ENCODE data around the gene RNU2-63P. TPM values are rescaled to one million over a fixed set of nuclear protein-coding genes. Genes with fewer than 3 reads are reported as not detected.
A peak's percentile ranks its signal among the peaks of the same experiment; 100 is the strongest.

RNU2-63P gene
- total RNA-seq (2021) (2.5 to 7.7 TPM (median 5.2 TPM) in 3 replicates), Bru-seq, nascent RNA (percentile 94 among the genes with signal in this experiment)
- long read RNA-seq, experiment 1, result 0 reads
- long read RNA-seq, experiment 2, result 0 reads
- long read RNA-seq, experiment 3, result 0 reads

DNA sequence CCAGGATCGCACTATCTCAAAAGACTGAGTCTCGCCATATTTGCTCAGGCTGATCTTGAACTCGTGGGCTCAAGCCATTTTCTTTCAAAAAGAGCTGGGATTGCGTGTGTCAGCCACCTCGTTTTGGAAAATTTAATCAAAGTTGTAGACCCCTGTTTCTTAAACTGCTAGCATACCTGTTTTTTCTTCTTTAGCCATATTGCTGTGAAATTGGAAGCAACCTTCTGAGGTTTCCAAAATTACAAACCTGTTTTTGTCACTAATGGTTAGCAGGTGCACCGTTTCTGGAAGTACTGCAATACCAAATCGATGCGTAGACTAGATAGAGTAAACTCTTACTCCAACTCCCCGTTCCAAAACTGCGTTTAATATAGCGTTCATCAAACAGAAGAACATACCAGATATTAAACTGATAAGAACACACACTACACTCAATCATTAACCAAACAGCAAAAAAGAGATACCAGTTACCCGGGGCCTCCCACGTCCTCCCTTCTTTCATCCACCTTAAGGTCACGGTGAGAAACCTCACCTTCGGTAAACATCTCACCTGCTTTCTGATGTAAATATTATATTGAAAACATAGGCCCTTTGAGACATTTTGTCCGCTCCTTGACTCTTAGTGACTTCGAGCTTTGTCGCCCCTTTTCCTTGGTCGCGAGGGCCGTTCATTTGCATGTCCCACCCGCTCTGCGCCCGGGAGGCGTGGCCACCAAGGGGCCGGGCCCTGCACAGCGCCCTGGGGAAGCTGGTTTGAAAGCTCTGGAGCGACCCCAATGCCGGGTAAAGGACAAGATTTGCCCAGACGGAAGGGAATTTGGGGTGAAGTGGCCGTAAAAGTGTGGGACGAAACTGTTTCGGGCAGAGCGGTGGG is at the start of gene RNU2-63P:
TSS of gene RNU2-63P (minus strand) at position 462 of the 874 bp plus-strand sequence.
- Mint-ChIP-seq H3K9me3 (no peaks in the 10 kb centered on the region), H3K27ac (peak within 1 kb of the TSS; percentile 100), H3K27me3 (ENCODE audit: low read depth) (no peaks in the 10 kb centered on the region; the same call in 1 of the 2 replicates), H3K4me1 (peaks cover 39% of the 10 kb centered on the region), H3K36me3 (no peaks in the 10 kb centered on the region), H3K4me3 (peak within 1 kb of the TSS; percentile 95)
- ATAC-seq (peak; percentile 84), DNase-seq (ENCODE audit: low spot score) (peak; percentile 73)
- POLR2A ChIA-PET, result interaction anchor here (0.6 to 1.1 kb wide), 4 partner anchors 16 to 224 kb away, joined by 3 to 5 read pairs (median 4); no protein-coding TSS in a partner anchor
- CTCF ChIA-PET, result interaction anchor here (1.4 to 3.8 kb wide), 2 partner anchors 14 to 44 kb away, joined by 7 to 13 read pairs; no protein-coding TSS in a partner anchor
- TF ChIP-seq, protein P1, sequence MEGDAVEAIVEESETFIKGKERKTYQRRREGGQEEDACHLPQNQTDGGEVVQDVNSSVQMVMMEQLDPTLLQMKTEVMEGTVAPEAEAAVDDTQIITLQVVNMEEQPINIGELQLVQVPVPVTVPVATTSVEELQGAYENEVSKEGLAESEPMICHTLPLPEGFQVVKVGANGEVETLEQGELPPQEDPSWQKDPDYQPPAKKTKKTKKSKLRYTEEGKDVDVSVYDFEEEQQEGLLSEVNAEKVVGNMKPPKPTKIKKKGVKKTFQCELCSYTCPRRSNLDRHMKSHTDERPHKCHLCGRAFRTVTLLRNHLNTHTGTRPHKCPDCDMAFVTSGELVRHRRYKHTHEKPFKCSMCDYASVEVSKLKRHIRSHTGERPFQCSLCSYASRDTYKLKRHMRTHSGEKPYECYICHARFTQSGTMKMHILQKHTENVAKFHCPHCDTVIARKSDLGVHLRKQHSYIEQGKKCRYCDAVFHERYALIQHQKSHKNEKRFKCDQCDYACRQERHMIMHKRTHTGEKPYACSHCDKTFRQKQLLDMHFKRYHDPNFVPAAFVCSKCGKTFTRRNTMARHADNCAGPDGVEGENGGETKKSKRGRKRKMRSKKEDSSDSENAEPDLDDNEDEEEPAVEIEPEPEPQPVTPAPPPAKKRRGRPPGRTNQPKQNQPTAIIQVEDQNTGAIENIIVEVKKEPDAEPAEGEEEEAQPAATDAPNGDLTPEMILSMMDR (IDR thresholded peaks at IDR 0.05), result no peak
- TF ChIP-seq NR3C1 (CRISPR knock-in tag; conservative IDR thresholded peaks at IDR 0.05; ENCODE audit: low read depth) (no peak), SMAD4 (CRISPR knock-in tag; IDR thresholded peaks at IDR 0.05) (no peak), HMGA2 (CRISPR knock-in tag; IDR thresholded peaks at IDR 0.05) (no peak), SOX15 (CRISPR knock-in tag; IDR thresholded peaks at IDR 0.05) (peak; percentile 81), EMX1 (CRISPR knock-in tag; IDR thresholded peaks at IDR 0.05) (peak; percentile 99), ZNF671 (CRISPR knock-in tag; IDR thresholded peaks at IDR 0.05) (peak; percentile 97), PRRX2 (CRISPR knock-in tag; IDR thresholded peaks at IDR 0.05) (peak; percentile 96), ZNF138 (CRISPR knock-in tag; conservative IDR thresholded peaks at IDR 0.05) (no peak), NR2C2 (CRISPR knock-in tag; IDR thresholded peaks at IDR 0.05) (no peak), NFYB (CRISPR knock-in tag; conservative IDR thresholded peaks at IDR 0.05; ENCODE audit: low read depth) (no peak), ETV6 (CRISPR knock-in tag; IDR thresholded peaks at IDR 0.05) (peak; percentile 70), ESRRA (CRISPR knock-in tag; IDR thresholded peaks at IDR 0.05; ENCODE audit: borderline replicate concordance) (no peak), SP1 (CRISPR knock-in tag; conservative IDR thresholded peaks at IDR 0.05) (no peak; the same call in 1 of the 2 replicates)
- TF ChIP-seq, protein P2, sequence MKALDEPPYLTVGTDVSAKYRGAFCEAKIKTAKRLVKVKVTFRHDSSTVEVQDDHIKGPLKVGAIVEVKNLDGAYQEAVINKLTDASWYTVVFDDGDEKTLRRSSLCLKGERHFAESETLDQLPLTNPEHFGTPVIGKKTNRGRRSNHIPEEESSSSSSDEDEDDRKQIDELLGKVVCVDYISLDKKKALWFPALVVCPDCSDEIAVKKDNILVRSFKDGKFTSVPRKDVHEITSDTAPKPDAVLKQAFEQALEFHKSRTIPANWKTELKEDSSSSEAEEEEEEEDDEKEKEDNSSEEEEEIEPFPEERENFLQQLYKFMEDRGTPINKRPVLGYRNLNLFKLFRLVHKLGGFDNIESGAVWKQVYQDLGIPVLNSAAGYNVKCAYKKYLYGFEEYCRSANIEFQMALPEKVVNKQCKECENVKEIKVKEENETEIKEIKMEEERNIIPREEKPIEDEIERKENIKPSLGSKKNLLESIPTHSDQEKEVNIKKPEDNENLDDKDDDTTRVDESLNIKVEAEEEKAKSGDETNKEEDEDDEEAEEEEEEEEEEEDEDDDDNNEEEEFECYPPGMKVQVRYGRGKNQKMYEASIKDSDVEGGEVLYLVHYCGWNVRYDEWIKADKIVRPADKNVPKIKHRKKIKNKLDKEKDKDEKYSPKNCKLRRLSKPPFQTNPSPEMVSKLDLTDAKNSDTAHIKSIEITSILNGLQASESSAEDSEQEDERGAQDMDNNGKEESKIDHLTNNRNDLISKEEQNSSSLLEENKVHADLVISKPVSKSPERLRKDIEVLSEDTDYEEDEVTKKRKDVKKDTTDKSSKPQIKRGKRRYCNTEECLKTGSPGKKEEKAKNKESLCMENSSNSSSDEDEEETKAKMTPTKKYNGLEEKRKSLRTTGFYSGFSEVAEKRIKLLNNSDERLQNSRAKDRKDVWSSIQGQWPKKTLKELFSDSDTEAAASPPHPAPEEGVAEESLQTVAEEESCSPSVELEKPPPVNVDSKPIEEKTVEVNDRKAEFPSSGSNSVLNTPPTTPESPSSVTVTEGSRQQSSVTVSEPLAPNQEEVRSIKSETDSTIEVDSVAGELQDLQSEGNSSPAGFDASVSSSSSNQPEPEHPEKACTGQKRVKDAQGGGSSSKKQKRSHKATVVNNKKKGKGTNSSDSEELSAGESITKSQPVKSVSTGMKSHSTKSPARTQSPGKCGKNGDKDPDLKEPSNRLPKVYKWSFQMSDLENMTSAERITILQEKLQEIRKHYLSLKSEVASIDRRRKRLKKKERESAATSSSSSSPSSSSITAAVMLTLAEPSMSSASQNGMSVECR (CRISPR knock-in tag; IDR thresholded peaks at IDR 0.05; ENCODE audit: borderline replicate concordance), result 0 out of 2 replicates have a peak, but pooled peaks have one; percentile 32
- TF ChIP-seq, protein P3, sequence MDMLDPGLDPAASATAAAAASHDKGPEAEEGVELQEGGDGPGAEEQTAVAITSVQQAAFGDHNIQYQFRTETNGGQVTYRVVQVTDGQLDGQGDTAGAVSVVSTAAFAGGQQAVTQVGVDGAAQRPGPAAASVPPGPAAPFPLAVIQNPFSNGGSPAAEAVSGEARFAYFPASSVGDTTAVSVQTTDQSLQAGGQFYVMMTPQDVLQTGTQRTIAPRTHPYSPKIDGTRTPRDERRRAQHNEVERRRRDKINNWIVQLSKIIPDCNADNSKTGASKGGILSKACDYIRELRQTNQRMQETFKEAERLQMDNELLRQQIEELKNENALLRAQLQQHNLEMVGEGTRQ (CRISPR knock-in tag; IDR thresholded peaks at IDR 0.05), result no peak
- TF ChIP-seq, protein P4, sequence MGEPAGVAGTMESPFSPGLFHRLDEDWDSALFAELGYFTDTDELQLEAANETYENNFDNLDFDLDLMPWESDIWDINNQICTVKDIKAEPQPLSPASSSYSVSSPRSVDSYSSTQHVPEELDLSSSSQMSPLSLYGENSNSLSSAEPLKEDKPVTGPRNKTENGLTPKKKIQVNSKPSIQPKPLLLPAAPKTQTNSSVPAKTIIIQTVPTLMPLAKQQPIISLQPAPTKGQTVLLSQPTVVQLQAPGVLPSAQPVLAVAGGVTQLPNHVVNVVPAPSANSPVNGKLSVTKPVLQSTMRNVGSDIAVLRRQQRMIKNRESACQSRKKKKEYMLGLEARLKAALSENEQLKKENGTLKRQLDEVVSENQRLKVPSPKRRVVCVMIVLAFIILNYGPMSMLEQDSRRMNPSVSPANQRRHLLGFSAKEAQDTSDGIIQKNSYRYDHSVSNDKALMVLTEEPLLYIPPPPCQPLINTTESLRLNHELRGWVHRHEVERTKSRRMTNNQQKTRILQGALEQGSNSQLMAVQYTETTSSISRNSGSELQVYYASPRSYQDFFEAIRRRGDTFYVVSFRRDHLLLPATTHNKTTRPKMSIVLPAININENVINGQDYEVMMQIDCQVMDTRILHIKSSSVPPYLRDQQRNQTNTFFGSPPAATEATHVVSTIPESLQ (CRISPR knock-in tag; IDR thresholded peaks at IDR 0.05), result no peak
- TF ChIP-seq, protein P5, sequence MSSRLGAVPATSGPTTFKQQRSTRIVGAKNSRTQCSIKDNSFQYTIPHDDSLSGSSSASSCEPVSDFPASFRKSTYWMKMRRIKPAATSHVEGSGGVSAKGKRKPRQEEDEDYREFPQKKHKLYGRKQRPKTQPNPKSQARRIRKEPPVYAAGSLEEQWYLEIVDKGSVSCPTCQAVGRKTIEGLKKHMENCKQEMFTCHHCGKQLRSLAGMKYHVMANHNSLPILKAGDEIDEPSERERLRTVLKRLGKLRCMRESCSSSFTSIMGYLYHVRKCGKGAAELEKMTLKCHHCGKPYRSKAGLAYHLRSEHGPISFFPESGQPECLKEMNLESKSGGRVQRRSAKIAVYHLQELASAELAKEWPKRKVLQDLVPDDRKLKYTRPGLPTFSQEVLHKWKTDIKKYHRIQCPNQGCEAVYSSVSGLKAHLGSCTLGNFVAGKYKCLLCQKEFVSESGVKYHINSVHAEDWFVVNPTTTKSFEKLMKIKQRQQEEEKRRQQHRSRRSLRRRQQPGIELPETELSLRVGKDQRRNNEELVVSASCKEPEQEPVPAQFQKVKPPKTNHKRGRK (CRISPR knock-in tag; IDR thresholded peaks at IDR 0.05; ENCODE audit: borderline replicate concordance), result no peak
- TF ChIP-seq, protein P6, sequence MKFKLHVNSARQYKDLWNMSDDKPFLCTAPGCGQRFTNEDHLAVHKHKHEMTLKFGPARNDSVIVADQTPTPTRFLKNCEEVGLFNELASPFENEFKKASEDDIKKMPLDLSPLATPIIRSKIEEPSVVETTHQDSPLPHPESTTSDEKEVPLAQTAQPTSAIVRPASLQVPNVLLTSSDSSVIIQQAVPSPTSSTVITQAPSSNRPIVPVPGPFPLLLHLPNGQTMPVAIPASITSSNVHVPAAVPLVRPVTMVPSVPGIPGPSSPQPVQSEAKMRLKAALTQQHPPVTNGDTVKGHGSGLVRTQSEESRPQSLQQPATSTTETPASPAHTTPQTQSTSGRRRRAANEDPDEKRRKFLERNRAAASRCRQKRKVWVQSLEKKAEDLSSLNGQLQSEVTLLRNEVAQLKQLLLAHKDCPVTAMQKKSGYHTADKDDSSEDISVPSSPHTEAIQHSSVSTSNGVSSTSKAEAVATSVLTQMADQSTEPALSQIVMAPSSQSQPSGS (CRISPR knock-in tag; IDR thresholded peaks at IDR 0.05; ENCODE audit: borderline replicate concordance, low read depth), result no peak
- TF ChIP-seq, protein P7, sequence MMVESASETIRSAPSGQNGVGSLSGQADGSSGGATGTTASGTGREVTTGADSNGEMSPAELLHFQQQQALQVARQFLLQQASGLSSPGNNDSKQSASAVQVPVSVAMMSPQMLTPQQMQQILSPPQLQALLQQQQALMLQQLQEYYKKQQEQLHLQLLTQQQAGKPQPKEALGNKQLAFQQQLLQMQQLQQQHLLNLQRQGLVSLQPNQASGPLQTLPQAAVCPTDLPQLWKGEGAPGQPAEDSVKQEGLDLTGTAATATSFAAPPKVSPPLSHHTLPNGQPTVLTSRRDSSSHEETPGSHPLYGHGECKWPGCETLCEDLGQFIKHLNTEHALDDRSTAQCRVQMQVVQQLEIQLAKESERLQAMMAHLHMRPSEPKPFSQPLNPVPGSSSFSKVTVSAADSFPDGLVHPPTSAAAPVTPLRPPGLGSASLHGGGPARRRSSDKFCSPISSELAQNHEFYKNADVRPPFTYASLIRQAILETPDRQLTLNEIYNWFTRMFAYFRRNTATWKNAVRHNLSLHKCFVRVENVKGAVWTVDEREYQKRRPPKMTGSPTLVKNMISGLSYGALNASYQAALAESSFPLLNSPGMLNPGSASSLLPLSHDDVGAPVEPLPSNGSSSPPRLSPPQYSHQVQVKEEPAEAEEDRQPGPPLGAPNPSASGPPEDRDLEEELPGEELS (CRISPR knock-in tag; IDR thresholded peaks at IDR 0.05), result no peak
- TF ChIP-seq, protein P8, sequence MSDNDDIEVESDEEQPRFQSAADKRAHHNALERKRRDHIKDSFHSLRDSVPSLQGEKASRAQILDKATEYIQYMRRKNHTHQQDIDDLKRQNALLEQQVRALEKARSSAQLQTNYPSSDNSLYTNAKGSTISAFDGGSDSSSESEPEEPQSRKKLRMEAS (CRISPR knock-in tag; IDR thresholded peaks at IDR 0.05), result peak; percentile 6; the same call in 1 of the 2 replicates
